Caco-2 (cell line): Measurements from ENCODE around the gene DAPL1. TPM values are rescaled to one million over a fixed set of nuclear protein-coding genes. Genes with fewer than 3 reads are reported as not detected.

Source experiments
- BruUV-seq: library from RNA; stranded (reverse); fragments of 400-500 nt; replicated peaks from 2 replicates; lab custom pipeline; 2021; lab: Mats Ljungman, UMichigan
- CTCF ChIA-PET: fragments of 300-600 bp; sonication (Branson Sonifier 250); formaldehyde crosslinking; loops from one replicate; lab custom pipeline; 2022; ENCODE audit warnings: antibody characterized with exemption; lab: Charles Lee
- POLR2A ChIA-PET: fragments of 300-600 bp; sonication (Branson Sonifier 250); formaldehyde crosslinking; loops from one replicate; lab custom pipeline; 2022; ENCODE audit warnings: antibody characterized with exemption; lab: Charles Lee
- DNase-seq, 2 experiments: peaks; one replicate each; pipeline versions ENCODE4 v3.0.0 to v3.0.0-alpha.2; 2020 to 2022
- H3K27me3 ChIP-seq: replicated peaks from 2 replicates; pipeline ENCODE4 v1.6.0; 2011; ENCODE audit warnings: low read length; ENCODE audit not compliant: control insufficient read depth, insufficient read depth
- H3K36me3 ChIP-seq: 2 replicates; pipeline ENCODE4 v1.5.1; 2011; ENCODE audit warnings: low read length; ENCODE audit not compliant: control insufficient read depth, insufficient read depth
- H3K4me1 ChIP-seq: fragments of 250-450 bp; sonication (Bioruptor Pico); 2 replicates; pipeline ENCODE4 v1.5.1; 2020; ENCODE audit warnings: mild to moderate bottlenecking
- H3K4me3 ChIP-seq: 2 replicates; pipeline ENCODE4 v1.5.1; 2011; ENCODE audit warnings: low read depth, mild to moderate bottlenecking, control low read depth, low read length
- H3K9me3 ChIP-seq: fragments of 250-450 bp; sonication (Bioruptor Pico); 2 replicates; pipeline ENCODE4 v1.5.1; 2020; ENCODE audit warnings: mild to moderate bottlenecking, moderate library complexity
- H3K27ac Mint-ChIP-seq: one replicate; pipeline ENCODE4 v1.8.0; 2022; ENCODE audit warnings: mixed read lengths; ENCODE audit not compliant: unreplicated experiment
- H3K27me3 Mint-ChIP-seq: one replicate; pipeline ENCODE4 v1.8.0; 2022; ENCODE audit warnings: mixed read lengths; ENCODE audit not compliant: insufficient read depth, unreplicated experiment
- H3K36me3 Mint-ChIP-seq: one replicate; pipeline ENCODE4 v1.8.0; 2022; ENCODE audit warnings: mild to moderate bottlenecking, mixed read lengths; ENCODE audit not compliant: insufficient read depth, unreplicated experiment
- H3K4me1 Mint-ChIP-seq: one replicate; pipeline ENCODE4 v1.8.0; 2022; ENCODE audit warnings: low read depth, mixed read lengths; ENCODE audit not compliant: unreplicated experiment
- H3K4me3 Mint-ChIP-seq: one replicate; pipeline ENCODE4 v1.8.0; 2022; ENCODE audit warnings: mild to moderate bottlenecking, moderate library complexity, mixed read lengths; ENCODE audit not compliant: unreplicated experiment
- H3K9me3 Mint-ChIP-seq: one replicate; pipeline ENCODE4 v1.8.0; 2022; ENCODE audit warnings: mixed read lengths; ENCODE audit not compliant: unreplicated experiment
- intact Hi-C: fragments of 100-400 bp; cut with micrococcal nuclease; formaldehyde crosslinking; loops from one replicate; pipeline ENCODE4 v1.10.0; 2022; ENCODE audit not compliant: unreplicated experiment
- total RNA-seq: library from RNA; stranded (reverse); gene quantifications from 2 replicates; pipeline ENCODE4 v1.2.3, GENCODE V29; 2022
- TF ChIP-seq, protein P1 (sequence below), 2 experiments: fragments of 200-600 bp in 1 of 2; IDR thresholded peaks; 1 replicate in 1 of 2; 2 replicates in 1 of 2; pipeline versions ENCODE4 v1.5.1 to v1.8.0; 2011 to 2022; ENCODE audit warnings: antibody characterized with exemption in 1 of 2, control low read depth in 1 of 2, inconsistent platforms in 1 of 2, low read depth in 1 of 2, low read length in 1 of 2, mild to moderate bottlenecking in 1 of 2, moderate library complexity in 1 of 2; ENCODE audit not compliant: insufficient read depth in 1 of 2, severe bottlenecking in 1 of 2, unreplicated experiment in 1 of 2

DAPL1 gene
- total RNA-seq, 1 experiment from 2014 or later: not detected

DNA sequence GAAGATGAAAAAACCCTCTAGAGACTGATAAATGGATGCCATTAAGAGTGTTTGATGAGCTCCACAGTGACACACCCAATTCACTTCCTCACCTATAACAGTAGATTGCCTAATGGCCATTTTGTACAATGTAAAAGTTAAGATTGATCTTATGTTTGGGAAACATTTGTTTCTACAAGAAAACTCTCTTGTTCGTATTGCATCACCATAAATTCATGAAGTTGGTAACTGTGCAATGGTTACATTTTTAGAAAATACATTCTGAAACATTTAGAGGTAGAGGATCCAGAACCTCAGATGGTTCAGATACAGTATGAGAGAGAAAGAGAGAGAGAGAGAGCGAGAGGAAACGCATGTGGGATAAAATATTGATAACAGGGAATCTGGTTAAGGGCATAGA is 31.8 kb downstream of the DAPL1 start:
- H3K27me3 Mint-ChIP-seq: no peaks in the 10 kb centered on the region
- no peak overlapping the region for H3K27ac Mint-ChIP-seq
- H3K4me1 Mint-ChIP-seq: peaks cover 25% of the 10 kb centered on the region
- Histone ChIP-seq H3K36me3 (no peaks in the 10 kb centered on the region), H3K9me3 (no peaks in the 10 kb centered on the region), H3K4me3 (no peak overlapping the region), H3K4me1 (peaks cover 21% of the 10 kb centered on the region), H3K27me3 (no peaks in the 10 kb centered on the region)
- TF ChIP-seq, protein P1, sequence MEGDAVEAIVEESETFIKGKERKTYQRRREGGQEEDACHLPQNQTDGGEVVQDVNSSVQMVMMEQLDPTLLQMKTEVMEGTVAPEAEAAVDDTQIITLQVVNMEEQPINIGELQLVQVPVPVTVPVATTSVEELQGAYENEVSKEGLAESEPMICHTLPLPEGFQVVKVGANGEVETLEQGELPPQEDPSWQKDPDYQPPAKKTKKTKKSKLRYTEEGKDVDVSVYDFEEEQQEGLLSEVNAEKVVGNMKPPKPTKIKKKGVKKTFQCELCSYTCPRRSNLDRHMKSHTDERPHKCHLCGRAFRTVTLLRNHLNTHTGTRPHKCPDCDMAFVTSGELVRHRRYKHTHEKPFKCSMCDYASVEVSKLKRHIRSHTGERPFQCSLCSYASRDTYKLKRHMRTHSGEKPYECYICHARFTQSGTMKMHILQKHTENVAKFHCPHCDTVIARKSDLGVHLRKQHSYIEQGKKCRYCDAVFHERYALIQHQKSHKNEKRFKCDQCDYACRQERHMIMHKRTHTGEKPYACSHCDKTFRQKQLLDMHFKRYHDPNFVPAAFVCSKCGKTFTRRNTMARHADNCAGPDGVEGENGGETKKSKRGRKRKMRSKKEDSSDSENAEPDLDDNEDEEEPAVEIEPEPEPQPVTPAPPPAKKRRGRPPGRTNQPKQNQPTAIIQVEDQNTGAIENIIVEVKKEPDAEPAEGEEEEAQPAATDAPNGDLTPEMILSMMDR (IDR thresholded peaks at IDR 0.05; ENCODE audit: insufficient read depth in 1 of 2, low read depth in 1 of 2, low read length in 1 of 2, severe bottlenecking in 1 of 2, unreplicated experiment in 1 of 2): no peak
- ChIA-PET CTCF (interaction anchor here (0.6 kb wide), 1 partner anchor 160 kb away, joined by 4 read pairs; no protein-coding TSS in a partner anchor), POLR2A (no interaction called here)
- no peak overlapping the region for H3K4me3 Mint-ChIP-seq
- intact Hi-C loops: loop anchor here (5.0 kb wide), 1 partner anchor 70 kb away; no protein-coding TSS in a partner anchor
- DNase-seq: no peak
- no peaks in the 10 kb centered on the region for H3K36me3 Mint-ChIP-seq
- no peaks in the 10 kb centered on the region for H3K9me3 Mint-ChIP-seq
- no TSS peak for BruUV-seq

DNA sequence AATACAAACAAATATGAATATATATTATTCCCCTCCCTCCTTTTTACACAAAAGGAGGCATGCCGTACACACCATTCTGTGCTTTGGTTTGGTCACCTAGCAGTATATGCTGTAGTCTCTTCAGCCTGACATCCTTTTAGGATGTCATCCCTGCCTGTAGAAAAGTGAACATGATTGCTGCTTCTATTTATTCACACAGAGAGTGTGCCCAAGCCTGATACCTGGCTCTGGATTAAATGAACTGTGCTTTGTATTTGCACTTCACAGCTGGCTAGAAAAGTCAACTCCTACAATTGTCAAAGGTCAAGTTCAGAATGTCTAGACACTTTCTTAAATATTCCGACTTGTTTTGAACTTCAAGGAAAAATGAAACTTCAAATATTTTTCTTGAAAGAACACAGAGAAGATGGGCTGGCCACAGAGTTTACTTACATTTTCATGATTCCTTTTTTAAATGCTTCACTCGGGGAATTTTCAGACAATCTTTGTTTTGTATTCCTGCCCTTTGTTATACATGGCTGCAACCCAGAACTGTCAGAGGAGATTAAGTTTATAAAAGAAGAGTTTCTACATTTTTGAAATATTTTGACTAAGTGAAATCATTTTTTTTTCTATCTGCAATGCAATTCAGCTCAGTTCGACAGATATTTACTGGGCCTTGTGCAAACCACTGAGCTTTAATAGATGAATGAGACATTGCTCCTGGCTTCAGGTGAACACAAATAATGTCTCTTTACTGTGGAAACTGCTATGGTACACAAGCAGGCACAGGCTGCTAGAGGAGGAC is 33.5 kb downstream of the DAPL1 start:
- Histone ChIP-seq H3K27me3 (no peaks in the 10 kb centered on the region), H3K4me1 (peaks cover 21% of the 10 kb centered on the region), H3K9me3 (no peaks in the 10 kb centered on the region), H3K36me3 (no peaks in the 10 kb centered on the region), H3K4me3 (no peak overlapping the region)
- intact Hi-C loops: loop anchor here (5.0 kb wide), 1 partner anchor 71 kb away; no protein-coding TSS in a partner anchor
- Mint-ChIP-seq H3K4me1 (peaks cover 22% of the 10 kb centered on the region), H3K36me3 (no peaks in the 10 kb centered on the region), H3K27me3 (no peaks in the 10 kb centered on the region), H3K4me3 (peak overlapping the region; percentile 20), H3K9me3 (no peaks in the 10 kb centered on the region), H3K27ac (peak overlapping the region; percentile 30)
- BruUV-seq: no TSS peak
- ChIA-PET CTCF (interaction anchor here (0.6 to 1.2 kb wide), 2 partner anchors 75 to 804 kb away, joined by 3 to 5 read pairs; no protein-coding TSS in a partner anchor), POLR2A (no interaction called here)
- TF ChIP-seq, protein P1 (IDR thresholded peaks at IDR 0.05; ENCODE audit: insufficient read depth in 1 of 2, low read depth in 1 of 2, low read length in 1 of 2, severe bottlenecking in 1 of 2, unreplicated experiment in 1 of 2): no peak
- no peak for DNase-seq

- POLR2A ChIA-PET: no interaction called here
- peaks cover 22% of the 10 kb centered on the region for H3K4me1 Mint-ChIP-seq
- peak overlapping the region; percentile 30 for H3K27ac Mint-ChIP-seq
- no peaks in the 10 kb centered on the region for H3K9me3 ChIP-seq
- H3K36me3 ChIP-seq: no peaks in the 10 kb centered on the region
- intact Hi-C loops: loop anchor here (5.0 kb wide), 1 partner anchor 72 kb away; no protein-coding TSS in a partner anchor
- no peaks in the 10 kb centered on the region for H3K36me3 Mint-ChIP-seq
- no peaks in the 10 kb centered on the region for H3K27me3 Mint-ChIP-seq
- CTCF ChIA-PET: interaction anchor here (0.6 to 1.2 kb wide), 2 partner anchors 75 to 805 kb away, joined by 3 to 5 read pairs; no protein-coding TSS in a partner anchor
- no peaks in the 10 kb centered on the region for H3K9me3 Mint-ChIP-seq
- H3K27me3 ChIP-seq: no peaks in the 10 kb centered on the region
- no TSS peak for BruUV-seq
- peaks cover 21% of the 10 kb centered on the region for H3K4me1 ChIP-seq
- TF ChIP-seq, protein P1 (IDR thresholded peaks at IDR 0.05; ENCODE audit: insufficient read depth in 1 of 2, low read depth in 1 of 2, low read length in 1 of 2, severe bottlenecking in 1 of 2, unreplicated experiment in 1 of 2): no peak
- H3K4me3 Mint-ChIP-seq: peak overlapping the region; percentile 20
- no peak for DNase-seq
- H3K4me3 ChIP-seq: no peak overlapping the region
Measured at GRCh38 chr2:158829167-158829566, 34.0 kb downstream of the DAPL1 start.
